Eye (tissue), 1 donor: ENCODE data around the gene ARNT2.
"Not testable (repeated sequence)": the region's sequence is repeated elsewhere in the genome, so short reads cannot be mapped to it uniquely, and the experiment has no call there.

ENCODE experiments used
- DNase-seq: peaks from one replicate; pipeline ENCODE4 v3.0.0-alpha.2; 2015

ARNT2 gene

DNA sequence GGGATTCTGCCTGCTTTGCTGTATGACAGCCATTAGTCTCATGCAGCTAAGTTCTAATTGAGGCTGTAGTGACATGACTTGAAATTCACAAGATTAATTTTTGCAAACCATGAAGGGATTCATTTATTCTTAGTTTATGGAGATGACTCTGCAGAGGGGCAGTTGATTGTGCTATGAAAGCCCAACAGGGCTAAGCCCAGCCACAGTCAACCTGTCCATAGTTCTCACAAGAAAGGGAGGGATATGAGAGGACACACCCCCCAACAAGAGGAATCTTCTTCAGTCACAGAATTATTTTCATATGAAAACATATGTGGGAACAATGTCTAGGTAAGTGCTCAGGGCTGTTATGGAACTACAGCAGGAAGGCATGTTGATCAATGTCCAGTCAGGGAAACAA is 229.0 kb downstream of the ARNT2 start:
- no peak for DNase-seq

DNA sequence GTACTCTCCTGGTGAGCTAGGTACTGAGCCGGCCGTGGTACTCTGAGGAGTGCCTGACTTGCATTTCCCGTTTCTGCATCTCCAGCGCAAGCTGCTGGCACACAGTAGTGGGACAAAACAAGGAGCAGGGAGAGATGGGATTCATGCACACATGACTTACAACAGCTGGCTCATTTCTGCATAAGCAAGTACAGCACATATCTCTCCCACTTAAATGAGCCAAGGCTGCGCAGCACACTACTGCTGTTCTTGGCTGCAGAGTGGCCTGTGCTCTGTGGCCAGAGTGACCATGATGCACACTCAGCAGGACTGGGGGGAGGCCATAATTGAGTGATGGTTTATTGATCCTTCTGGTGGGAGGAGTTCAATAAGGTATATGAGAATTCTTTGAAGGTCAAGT is 231.8 kb downstream of the ARNT2 start:
- DNase-seq, result no peak

DNA sequence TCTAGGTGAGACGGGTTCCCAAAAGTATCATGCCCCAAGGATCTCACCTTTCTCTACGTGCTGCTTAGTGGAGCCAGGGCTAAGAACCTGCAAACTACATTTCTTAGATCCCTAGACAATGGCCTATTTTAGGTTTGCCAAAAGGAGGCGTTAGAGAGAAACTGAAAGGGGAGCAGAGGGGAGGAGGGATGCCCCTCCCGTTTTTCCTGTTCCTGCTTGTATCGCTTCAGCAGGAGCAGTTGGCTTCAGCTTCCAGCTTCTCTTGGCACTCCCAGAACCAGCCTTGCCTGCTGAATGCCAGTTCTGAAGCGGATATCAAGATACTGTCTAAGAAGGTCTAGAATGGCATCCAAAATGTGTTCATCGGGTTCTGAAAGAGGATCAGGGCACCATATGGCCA is 232.5 kb downstream of the ARNT2 start:
- DNase-seq, result no peak

DNA sequence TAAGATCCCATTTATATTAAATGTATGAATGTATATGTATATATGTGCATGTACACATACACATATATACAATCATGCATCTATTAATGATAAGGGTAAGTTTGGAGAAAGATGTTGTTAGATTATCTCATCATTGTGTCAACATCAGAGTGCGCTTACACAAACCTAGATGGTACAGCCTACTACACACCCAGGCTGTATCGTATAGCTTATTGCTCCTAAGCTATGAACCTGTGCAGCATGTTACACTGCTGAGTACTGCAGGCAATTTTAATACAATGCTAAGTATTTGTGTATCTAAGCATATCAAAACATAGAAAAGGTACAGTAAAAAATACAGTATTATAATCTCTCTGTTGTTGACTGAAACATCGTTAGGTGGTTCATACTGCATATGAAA is 233.6 kb downstream of the ARNT2 start:
- DNase-seq, result no peak

DNA sequence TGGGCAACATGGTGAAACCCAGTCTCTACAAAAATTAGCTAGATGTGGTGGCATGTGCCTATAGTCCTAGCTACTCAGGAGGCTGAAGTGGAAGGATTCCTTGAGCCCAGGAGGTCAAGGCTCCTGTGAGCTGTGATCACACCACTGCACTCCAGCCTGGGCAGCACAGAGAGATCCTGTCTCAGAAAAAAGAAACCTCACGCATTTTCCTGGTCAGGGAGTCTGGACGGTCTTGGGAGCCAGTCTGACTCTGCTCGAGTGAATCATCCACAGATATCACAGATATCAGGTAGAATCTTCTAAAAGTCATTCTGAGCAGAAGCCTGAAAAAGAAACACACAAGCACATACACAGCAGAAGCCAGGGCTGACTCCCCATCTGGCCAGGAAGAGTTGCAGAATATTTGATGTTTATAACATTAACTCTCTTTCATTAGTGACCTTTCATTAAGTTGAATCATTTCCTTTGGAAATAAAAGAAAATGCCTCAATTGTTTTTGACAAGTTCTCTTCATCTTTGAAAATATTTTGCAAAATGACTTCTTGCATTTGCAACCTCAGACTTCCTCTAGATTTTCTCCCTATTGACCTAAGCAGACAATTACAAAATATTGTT is 234.5 kb downstream of the ARNT2 start:
- no peak for DNase-seq

DNA sequence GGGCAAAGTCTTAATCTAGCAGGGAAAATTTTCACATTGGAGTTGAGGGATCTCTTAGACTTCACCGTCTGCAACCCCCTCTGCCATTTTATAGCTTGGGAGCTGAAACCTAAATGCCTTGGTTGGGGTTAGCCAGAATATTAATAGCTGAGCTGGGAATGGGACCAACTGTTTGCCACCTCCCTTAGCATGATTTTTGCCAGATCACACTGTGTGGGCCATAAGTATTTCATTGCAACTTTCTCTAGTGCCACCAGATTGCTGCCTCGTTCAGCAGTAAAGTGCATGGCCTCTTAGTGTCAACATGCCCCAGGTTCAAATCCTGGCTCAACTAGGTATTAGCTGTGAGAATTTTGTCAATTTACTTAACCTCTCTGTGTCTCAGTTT is 235.0 kb downstream of the ARNT2 start:
- DNase-seq, result no peak

DNA sequence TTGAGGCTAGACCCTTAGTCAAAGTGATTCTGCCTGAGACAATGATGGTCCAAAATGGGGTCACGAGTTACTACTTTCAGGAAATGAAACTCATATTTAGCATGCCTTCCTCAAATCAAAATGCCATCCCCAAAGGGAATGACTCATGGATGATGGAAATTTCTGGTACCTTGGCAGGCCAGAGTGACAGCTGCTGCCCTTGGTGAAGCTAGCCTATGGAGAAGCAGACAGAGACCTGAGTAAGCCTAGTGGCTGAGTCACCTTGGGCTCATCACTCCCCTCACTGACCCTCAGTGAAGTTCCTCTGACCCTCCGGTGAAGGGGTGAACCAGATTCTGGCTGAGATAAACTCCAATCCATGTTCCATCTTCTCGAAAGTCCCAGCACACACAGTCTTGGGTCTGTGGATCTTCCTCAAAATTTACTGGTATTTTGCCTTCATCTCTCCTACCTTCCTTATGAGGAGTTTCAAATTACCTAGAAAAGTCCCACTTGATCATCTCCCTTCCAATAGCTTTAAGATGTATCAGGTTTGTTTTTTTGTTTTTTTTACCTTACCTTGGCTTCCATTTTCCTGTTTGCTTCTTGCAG is 236.4 kb downstream of the ARNT2 start:
- no peak for DNase-seq

DNA sequence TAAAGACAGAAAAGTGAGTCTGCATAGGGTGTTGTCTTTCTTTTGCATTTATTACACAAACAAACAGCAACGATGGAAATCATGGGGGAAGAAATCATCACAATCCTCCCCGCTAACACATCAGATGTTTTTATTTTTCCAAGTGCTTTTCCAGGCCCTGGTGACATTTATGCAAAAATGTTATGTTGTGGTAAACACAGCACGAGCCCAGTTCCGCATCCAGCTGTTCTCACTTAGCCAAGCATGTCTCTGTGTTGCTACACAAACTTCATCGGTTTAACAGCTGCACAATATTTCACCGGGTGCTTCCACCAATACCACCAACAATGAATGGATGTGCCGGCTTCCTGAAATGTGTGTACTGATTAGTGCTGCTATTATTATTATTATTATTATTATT is 237.2 kb downstream of the ARNT2 start:
- peak; percentile 48 for DNase-seq

DNA sequence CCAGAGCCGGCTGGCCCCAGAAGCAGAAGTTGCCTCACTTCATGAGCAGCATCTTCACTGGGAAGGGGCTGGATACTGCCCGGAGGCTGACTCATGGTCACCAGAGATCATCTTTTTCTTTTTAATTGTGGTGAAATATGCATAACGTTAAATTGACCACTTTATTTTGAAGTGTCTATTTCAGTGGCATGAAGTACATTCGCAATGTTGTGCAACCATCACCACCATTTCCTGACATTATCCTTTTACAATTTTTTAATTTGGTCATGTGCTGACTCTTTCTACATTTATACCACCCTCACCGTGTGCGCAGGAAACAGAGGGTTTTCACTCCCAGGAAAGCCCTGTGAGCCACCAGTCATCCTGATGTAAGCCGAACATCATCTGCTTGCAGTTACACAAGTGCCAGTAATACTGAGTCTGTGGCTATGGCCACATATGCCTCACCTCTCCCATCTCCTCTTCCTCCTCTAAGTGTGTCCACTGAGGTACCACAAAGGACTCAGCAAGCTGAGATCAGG is 239.3 kb downstream of the ARNT2 start:
- no peak for DNase-seq

DNA sequence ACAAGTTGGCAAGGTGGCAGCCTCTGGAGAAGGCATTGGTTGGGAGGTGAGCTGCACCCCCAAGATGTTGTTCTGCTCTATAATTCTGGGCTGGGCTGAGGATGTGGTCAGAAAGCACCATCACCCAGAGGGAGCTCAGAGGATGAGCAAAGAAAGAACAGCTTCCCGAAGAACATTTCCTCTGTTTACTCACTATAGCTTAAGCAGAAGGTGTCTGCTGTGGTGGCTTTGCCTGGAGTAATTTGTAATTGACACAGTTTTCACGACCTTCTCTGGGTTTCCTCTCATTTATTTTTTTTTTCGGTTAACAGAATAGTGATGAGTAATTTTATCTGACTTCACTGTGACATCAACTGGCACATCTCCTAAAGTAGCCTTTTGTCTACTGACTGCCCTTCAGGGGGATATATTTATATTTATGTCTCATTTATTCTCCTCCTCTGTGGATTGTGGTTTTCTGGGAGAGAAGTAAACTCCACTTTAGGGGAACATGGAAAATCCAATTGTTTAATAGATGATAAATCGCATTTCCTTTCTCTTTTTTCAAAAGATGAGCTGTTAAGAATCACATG is 241.4 kb downstream of the ARNT2 start:
- DNase-seq, result no peak

DNA sequence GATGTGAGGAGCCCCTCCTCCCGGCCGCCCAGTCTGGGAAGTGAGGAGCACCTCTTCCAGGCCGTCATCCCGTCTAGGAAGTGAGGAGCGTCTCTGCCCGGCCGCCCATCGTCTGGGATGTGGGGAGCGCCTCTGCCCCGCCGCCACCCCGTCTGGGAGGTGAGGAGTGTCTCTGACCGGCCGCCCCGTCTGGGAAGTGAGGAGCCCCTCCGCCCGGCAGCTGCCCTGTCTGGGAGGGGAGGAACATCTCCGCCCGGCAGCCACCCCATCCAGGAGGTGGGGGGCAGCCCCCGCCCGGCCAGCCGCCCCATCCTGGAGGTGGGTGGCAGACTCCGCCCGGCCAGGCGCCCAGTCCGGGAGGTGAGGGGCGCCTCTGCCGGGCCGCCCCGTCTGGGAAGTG is 243.2 kb downstream of the ARNT2 start:
- not testable (repeated sequence) for DNase-seq
